ENCODE measurements around the gene CFAP74.

The CFAP74 gene

DNA sequence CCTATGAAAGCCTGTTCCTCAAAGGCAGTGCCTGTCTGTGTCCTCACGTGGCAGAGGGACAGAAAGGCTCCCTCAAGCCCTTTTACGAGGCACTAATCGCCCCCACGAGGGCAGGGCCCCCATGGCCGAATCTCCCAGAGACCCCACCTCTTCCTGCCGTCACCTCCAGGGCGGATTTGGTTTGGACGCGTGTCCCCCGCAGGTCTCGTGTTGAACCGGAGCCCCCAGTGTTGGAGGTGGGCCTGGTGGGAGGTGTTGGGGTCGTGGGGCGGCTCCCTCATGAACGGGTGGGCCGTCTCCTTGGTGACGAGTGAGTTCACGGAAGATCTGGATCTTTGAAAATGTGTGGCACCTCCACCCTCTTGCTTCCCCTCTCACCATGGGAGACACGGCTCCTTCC is 27.6 kb downstream of the CFAP74 start:
- in situ Hi-C loops (cut with HindIII; ENCODE audit: low sequenced_read_pairs): no loop called here
- DNase-seq (ENCODE audit: low read depth, low spot score): no peak
- TF ChIP-seq, protein P1, sequence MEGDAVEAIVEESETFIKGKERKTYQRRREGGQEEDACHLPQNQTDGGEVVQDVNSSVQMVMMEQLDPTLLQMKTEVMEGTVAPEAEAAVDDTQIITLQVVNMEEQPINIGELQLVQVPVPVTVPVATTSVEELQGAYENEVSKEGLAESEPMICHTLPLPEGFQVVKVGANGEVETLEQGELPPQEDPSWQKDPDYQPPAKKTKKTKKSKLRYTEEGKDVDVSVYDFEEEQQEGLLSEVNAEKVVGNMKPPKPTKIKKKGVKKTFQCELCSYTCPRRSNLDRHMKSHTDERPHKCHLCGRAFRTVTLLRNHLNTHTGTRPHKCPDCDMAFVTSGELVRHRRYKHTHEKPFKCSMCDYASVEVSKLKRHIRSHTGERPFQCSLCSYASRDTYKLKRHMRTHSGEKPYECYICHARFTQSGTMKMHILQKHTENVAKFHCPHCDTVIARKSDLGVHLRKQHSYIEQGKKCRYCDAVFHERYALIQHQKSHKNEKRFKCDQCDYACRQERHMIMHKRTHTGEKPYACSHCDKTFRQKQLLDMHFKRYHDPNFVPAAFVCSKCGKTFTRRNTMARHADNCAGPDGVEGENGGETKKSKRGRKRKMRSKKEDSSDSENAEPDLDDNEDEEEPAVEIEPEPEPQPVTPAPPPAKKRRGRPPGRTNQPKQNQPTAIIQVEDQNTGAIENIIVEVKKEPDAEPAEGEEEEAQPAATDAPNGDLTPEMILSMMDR (IDR thresholded peaks at IDR 0.05; ENCODE audit: low read depth, low read length): no peak
- no peak overlapping the region for H3K4me3 ChIP-seq (ENCODE audit: low read depth, low read length)

DNA sequence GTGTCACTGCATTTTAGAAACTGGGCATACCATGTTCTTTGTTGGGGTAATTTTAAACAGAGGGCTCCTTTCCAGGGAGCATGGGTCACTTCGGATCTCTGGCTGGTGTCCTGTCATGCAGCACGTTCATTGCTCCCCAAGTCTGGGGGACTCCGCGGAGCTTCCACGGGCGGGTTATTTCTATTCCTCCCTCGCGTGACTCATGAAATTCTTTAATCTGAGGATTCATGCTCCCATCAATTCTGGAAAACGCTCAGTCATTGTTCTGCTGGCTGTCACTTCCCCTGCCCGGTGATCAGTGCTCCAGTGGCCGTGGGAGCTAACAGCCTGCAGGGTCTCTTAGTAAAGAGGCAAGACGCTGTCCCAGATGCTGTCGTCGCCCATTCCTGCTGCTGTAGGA is 28.1 kb downstream of the CFAP74 start:
- H3K4me3 ChIP-seq (ENCODE audit: low read depth, low read length): no peak overlapping the region
- in situ Hi-C loops (cut with HindIII; ENCODE audit: low sequenced_read_pairs): no loop called here
- DNase-seq (ENCODE audit: low read depth, low spot score): no peak
- TF ChIP-seq, protein P1 (IDR thresholded peaks at IDR 0.05; ENCODE audit: low read depth, low read length): no peak

DNA sequence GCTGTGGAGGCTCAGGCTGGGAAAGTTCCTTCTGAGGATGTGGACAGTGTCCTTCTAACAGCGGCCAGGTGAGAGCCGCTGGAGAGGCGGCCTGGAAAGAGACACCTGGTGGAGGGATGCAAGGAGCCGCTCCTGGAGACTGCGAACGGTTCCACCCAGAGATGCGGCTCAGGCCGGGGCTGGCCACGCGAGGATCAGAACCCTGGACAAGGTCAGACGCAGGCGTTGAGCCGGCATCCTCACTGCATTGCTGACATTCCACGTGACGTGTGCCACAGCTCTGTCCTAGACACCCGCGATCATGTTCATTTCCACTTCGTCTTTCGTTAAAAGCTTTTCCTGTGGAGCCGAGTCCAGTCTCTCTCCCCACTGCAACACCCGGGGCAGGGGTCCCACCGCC is 28.8 kb downstream of the CFAP74 start:
- in situ Hi-C loops (cut with HindIII; ENCODE audit: low sequenced_read_pairs): no loop called here
- no peak for DNase-seq (ENCODE audit: low read depth, low spot score)
- TF ChIP-seq, protein P1 (IDR thresholded peaks at IDR 0.05; ENCODE audit: low read depth, low read length): no peak
- no peak overlapping the region for H3K4me3 ChIP-seq (ENCODE audit: low read depth, low read length)

DNA sequence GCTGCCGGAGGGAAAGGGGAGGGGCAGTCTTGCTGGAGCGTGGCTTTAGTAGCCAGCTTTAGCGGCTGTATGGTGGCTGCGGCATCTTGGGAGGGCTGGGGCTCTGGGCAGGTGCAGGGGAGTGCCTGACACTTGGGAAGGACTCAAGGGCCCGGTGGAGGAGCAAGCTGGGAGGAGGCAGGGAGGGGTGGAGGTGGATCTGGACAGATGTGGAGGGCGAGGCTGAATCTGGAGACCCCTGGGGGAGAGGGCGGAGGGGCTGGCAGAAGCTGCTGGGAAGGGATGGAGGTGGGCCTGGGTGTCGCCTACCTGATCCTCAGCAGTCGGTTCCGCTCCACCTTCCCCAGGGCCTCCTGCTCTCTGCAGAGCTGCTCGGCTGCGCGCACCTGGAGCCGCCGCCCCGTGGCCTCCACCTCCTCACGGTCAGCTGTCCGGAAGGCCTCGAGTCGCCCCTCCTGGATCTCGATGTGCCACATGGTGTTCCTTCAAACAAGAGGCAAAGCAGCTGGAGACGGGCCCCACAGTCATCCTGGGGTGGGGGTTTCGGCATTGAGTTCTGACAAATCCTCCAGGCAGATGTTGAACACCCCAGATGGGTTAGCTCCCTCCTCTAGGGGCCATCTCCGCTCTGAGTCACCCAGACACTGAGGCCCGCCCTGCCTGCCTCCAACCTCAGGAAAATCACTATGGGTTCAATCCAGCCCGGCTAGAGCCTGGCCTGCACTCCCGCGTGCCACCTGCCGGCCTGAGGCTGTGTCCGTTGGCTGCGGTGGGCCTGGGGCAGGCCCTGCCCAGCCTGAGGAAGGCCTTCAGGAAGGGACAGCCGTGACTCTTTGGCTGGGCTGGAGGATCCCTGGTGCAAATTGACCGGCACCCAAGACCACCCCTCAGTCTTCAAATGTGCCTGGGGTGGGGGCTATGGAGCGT is 29.6 kb downstream of the CFAP74 start:
- DNase-seq (ENCODE audit: low read depth, low spot score): no peak
- in situ Hi-C loops (cut with HindIII; ENCODE audit: low sequenced_read_pairs): no loop called here
- H3K4me3 ChIP-seq (ENCODE audit: low read depth, low read length): no peak overlapping the region
- TF ChIP-seq, protein P1 (IDR thresholded peaks at IDR 0.05; ENCODE audit: low read depth, low read length): no peak

DNA sequence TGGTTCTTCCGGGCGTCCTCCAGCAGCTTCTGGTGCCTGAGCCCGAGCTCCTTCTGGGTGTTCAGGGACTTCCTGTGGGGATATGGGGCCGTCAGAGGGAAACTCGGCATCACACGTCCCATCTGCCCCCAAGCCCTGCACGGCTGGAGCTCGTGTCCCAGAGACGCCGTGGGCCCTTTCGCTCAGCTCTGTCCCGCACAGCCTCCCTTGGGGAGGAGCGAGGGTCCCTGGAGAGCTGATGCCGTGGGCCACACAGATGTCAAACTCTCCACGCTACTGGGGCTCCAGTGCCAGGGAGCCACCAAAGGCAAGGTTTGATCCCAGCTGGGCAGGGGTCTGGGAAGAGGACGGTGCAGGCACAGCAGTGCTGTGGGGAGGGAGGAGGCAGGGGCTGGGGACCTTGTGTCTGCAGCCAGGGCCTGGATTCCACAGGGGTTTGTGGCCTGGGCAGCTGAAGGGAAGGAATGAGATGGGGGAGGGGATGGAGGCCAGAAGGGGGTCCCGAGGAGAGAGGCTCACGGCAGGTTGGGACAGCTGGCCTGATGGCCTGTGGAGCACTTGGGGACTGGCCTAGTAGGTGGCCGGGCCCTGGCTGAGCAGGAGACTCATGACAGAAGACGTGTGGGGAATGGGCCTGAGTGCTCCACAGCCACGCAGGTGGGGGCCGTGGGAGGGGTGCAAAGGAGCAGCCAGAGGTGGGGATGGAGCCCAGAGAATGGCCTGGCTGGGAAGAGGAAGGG is 30.4 kb downstream of the CFAP74 start:
- no peak for DNase-seq (ENCODE audit: low read depth, low spot score)
- TF ChIP-seq, protein P1 (IDR thresholded peaks at IDR 0.05; ENCODE audit: low read depth, low read length): no peak
- H3K4me3 ChIP-seq (ENCODE audit: low read depth, low read length): no peak overlapping the region
- in situ Hi-C loops (cut with HindIII; ENCODE audit: low sequenced_read_pairs): no loop called here

DNA sequence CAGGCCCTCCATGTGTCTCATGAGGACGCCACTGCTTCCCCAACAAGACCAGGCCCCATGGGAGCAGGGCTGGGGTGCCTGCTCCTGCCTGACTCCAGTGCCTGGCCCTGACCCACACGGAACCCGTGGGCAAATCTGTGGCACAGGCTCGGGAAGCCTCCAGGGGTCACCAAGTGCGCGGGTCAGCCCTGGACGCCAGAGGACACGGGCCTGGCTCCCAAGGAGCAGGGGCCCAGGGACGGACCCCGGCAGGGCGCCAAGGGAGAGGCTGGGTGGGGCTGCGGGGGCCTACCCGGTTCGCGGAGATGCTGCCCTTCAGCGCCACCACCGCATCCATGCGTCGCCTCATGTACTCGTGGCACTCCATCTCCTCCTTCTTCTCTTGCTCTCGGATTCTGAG is 31.9 kb downstream of the CFAP74 start:
- TF ChIP-seq, protein P1 (IDR thresholded peaks at IDR 0.05; ENCODE audit: low read depth, low read length): no peak
- H3K4me3 ChIP-seq (ENCODE audit: low read depth, low read length): no peak overlapping the region
- in situ Hi-C loops (cut with HindIII; ENCODE audit: low sequenced_read_pairs): no loop called here
- no peak for DNase-seq (ENCODE audit: low read depth, low spot score)

All from astrocyte of the spinal cord (primary cell).